AG04450 (cell line): ENCODE results near the gene KIF26B. TPM values are rescaled to one million over a fixed set of nuclear protein-coding genes. Genes with fewer than 3 reads are reported as not detected.

ENCODE experiments used
- CTCF ChIA-PET: fragments of 300-600, 350-600 bp; formaldehyde crosslinking; extraction: SDS; loops from one replicate; lab custom pipeline; 2022; ENCODE audit warnings: antibody characterized with exemption, inconsistent platforms; lab: Charles Lee
- POLR2A ChIA-PET: fragments of 350-600 bp; formaldehyde crosslinking; extraction: SDS; loops from one replicate; lab custom pipeline; 2021; ENCODE audit warnings: antibody characterized with exemption, inconsistent platforms; lab: Yijun Ruan, JAX
- DNase-seq: peaks from one replicate; pipeline ENCODE4 v3.0.0-alpha.2; 2011; ENCODE audit warnings: low read depth, low spot score
- H3K27ac ChIP-seq: one replicate; pipeline ENCODE4 v1.5.1; 2012; ENCODE audit warnings: low read depth, low read length, control low read depth
- H3K27me3 ChIP-seq: one replicate; pipeline ENCODE4 v1.6.0; 2012; ENCODE audit warnings: low read length; ENCODE audit not compliant: control insufficient read depth, insufficient read depth
- H3K4me3 ChIP-seq: 2 replicates; pipeline ENCODE4 v1.5.1; 2011; ENCODE audit warnings: mild to moderate bottlenecking, low read depth, low read length, control low read depth
- H3K9me3 ChIP-seq: 2 replicates; pipeline ENCODE4 v1.5.1; 2012; ENCODE audit warnings: low read length; ENCODE audit not compliant: control insufficient read depth, insufficient read depth
- polyA plus RNA-seq: library from polyadenylated mRNA; depleted of rRNA; stranded (reverse); fragments of >200 nt; gene quantifications from 2 replicates; pipeline ENCODE4 v1.2.3, GENCODE V29; 2011
- TF ChIP-seq, protein P1 (sequence below): IDR thresholded peaks from 2 replicates; pipeline ENCODE4 v1.5.1; 2011; ENCODE audit warnings: low read depth, low read length, control low read depth, inconsistent platforms

Gene KIF26B
- polyA plus RNA-seq, 1 experiment = 2.4 TPM

DNA sequence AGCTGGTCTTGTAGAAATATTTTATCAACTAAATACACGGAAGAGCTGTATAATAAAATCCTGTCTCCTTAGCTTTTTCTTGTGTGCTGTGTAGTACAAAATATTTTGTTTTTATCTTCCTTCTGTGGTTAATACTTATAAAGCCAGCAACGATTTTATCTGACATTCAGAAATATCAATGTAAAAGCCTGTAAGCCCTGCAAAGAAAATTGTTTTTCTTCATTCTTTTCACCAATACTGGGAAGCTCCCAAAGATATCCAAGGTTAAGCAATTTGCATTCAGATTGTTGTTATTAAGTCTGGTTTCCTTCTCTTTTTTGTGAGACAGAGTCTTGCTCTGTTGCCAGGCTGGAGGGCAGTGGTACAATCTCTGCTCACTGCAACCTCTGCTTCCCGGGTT, 38.0 kb upstream of the KIF26B start:
- POLR2A ChIA-PET = no interaction called here
- no peaks in the 10 kb centered on the region for H3K27me3 ChIP-seq
- no peak overlapping the region for H3K4me3 ChIP-seq
- CTCF ChIA-PET = interaction anchor here (1.5 kb wide), 1 partner anchor 75 kb away, joined by 4 read pairs; no protein-coding TSS in a partner anchor
- H3K27ac ChIP-seq = no peak overlapping the region
- H3K9me3 ChIP-seq = no peaks in the 10 kb centered on the region; the same call in 1 of the 2 replicates
- no peak for DNase-seq
- TF ChIP-seq, protein P1, sequence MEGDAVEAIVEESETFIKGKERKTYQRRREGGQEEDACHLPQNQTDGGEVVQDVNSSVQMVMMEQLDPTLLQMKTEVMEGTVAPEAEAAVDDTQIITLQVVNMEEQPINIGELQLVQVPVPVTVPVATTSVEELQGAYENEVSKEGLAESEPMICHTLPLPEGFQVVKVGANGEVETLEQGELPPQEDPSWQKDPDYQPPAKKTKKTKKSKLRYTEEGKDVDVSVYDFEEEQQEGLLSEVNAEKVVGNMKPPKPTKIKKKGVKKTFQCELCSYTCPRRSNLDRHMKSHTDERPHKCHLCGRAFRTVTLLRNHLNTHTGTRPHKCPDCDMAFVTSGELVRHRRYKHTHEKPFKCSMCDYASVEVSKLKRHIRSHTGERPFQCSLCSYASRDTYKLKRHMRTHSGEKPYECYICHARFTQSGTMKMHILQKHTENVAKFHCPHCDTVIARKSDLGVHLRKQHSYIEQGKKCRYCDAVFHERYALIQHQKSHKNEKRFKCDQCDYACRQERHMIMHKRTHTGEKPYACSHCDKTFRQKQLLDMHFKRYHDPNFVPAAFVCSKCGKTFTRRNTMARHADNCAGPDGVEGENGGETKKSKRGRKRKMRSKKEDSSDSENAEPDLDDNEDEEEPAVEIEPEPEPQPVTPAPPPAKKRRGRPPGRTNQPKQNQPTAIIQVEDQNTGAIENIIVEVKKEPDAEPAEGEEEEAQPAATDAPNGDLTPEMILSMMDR = no peak

DNA sequence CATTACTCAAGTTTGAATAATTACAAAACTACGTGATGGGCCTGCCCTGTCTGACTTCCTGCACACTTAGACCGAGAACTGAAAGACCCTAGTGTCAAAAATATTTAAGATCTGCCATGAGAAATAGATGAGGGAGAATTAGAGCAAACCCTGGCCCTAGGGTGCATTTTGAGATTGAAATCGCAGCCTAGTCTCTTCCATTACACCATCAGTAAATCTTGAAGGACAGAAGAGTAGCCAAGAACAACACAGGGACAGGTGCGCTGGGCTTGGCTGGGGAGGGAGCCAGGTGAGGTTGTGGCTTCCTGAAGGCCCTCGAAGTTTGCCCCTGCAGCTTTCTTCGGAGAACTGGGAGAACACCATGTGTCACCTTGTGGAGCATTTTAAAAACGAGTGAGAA, 36.7 kb upstream of the KIF26B start:
- DNase-seq = no peak
- H3K4me3 ChIP-seq = no peak overlapping the region
- TF ChIP-seq, protein P1 = no peak
- no peaks in the 10 kb centered on the region for H3K27me3 ChIP-seq
- CTCF ChIA-PET = interaction anchor here (1.5 kb wide), 1 partner anchor 76 kb away, joined by 4 read pairs; no protein-coding TSS in a partner anchor
- H3K9me3 ChIP-seq = no peaks in the 10 kb centered on the region; the same call in 1 of the 2 replicates
- no peak overlapping the region for H3K27ac ChIP-seq
- POLR2A ChIA-PET = no interaction called here

DNA sequence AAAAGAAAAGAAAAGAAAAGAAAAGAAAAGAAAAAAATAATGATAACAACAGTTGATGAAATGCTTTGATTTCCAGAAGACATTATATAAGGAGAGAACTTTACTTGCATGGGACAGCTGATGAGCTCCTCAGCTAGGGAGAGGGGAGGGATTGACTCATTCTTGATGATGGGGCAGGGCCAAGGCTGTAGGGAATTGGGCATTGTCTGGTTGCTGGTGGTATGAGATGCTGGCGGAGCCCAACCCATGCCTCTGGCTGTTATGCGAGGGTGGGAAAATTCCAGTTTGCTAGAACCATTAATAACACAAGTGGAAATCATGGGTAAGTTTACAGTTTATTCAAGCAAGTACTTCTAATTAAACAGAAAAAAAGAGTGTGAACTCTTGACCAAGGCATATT, 36.0 kb upstream of the KIF26B start:
- Histone ChIP-seq H3K27me3 (no peaks in the 10 kb centered on the region), H3K9me3 (no peaks in the 10 kb centered on the region; the same call in 1 of the 2 replicates), H3K27ac (no peak overlapping the region), H3K4me3 (no peak overlapping the region)
- ChIA-PET POLR2A (no interaction called here), CTCF (no interaction called here)
- TF ChIP-seq, protein P1 = no peak
- no peak for DNase-seq

DNA sequence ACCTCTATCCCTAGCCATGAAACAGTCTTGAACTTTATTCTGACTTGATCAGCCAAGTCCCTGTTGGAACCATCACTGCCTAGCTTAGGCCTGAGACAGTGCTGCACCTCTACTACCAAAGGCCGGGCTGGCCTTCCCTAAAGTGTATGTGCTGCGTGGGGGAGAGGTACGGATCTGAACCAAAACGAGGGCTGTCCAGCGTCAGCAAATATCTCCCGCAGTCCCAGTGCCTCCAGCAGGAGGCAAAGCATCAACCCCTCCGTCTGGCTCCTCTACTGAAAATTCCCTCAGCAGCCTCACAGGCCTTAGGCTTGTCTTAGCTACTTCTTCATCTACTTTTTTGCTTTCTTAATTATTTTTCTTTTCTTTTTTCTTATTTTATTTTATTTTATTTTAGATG, 33.3 kb upstream of the KIF26B start:
- Histone ChIP-seq H3K27me3 (no peaks in the 10 kb centered on the region), H3K4me3 (no peak overlapping the region), H3K9me3 (no peaks in the 10 kb centered on the region; the same call in 1 of the 2 replicates), H3K27ac (no peak overlapping the region)
- TF ChIP-seq, protein P1 = 0 out of 2 replicates have a peak, but pooled peaks have one; percentile 2
- ChIA-PET POLR2A (no interaction called here), CTCF (interaction anchor here (0.6 kb wide), 1 partner anchor 1890 kb away, joined by 3 read pairs; no protein-coding TSS in a partner anchor)
- no peak for DNase-seq

DNA sequence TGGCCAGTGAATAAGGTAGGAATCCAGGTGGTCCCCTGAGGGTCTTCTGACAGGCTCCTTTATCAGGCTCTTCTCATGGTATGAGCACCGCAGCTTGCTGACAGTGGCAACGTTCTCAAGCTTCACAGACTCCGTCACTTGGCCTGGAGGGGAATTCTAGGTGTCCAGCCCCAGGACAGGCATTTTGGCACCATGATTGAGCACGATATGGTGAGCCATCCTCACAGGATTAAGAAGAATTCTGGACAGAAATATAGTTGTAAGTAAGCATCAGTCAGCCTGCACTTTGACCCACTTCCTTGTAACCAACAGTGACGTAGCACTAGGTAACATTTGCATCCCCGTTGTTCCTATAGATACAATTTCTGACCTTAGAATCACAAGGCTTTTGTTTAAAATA, 30.5 kb upstream of the KIF26B start:
- TF ChIP-seq, protein P1 = no peak
- no peaks in the 10 kb centered on the region for H3K9me3 ChIP-seq
- POLR2A ChIA-PET = no interaction called here
- DNase-seq = no peak
- H3K27ac ChIP-seq = no peak overlapping the region
- H3K4me3 ChIP-seq = no peak overlapping the region
- H3K27me3 ChIP-seq = no peaks in the 10 kb centered on the region
- CTCF ChIA-PET = no interaction called here
